Ramos (cell line): ENCODE data around the gene MINDY3.
"Not testable (repeated sequence)": the region's sequence is repeated elsewhere in the genome, so short reads cannot be mapped to it uniquely, and the experiment has no call there.

Experiments
- in situ Hi-C: fragments of 300-500 bp; cut with MboI; formaldehyde crosslinking; loops from one replicate; pipeline ENCODE4 v1.14.3; 2022; ENCODE audit warnings: low sequenced_read_pairs; ENCODE audit not compliant: unreplicated experiment

The MINDY3 gene

GRCh38 chr10:15858861-15859281 lies 1.4 kb downstream of the MINDY3 start:
- in situ Hi-C loops, result no loop called here

DNA sequence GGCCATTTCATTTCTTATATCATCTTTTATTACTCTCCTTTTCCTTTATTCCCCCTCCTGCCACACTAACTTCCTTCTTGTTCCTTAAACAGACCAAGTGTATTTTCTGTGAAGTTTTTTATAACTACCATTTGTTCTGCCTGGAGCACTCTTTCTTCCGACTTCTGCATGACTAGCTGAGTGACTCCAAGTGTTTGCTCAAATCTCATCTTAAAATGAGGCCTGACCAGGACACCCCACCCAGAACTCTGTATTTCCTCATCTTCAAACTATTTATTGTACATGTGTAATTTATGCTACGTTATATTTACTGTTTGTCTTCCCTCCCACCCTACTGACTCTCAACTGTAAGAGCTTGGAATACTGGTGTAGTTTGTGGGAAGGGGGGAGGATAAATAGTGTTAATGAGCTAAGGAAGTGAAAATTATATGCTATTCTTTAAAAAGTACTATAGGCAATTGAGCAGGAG lies 3.2 kb downstream of the MINDY3 start:
- in situ Hi-C loops, result no loop called here

GRCh38 chr10:15856328-15857015 lies 3.8 kb downstream of the MINDY3 start:
- in situ Hi-C loops, result no loop called here

- in situ Hi-C loops, result no loop called here
These were observed 6.5 kb downstream of the MINDY3 start for GRCh38 chr10:15853800-15854199.

GRCh38 chr10:15852111-15852557 lies 8.2 kb downstream of the MINDY3 start:
- in situ Hi-C loops, result no loop called here

DNA sequence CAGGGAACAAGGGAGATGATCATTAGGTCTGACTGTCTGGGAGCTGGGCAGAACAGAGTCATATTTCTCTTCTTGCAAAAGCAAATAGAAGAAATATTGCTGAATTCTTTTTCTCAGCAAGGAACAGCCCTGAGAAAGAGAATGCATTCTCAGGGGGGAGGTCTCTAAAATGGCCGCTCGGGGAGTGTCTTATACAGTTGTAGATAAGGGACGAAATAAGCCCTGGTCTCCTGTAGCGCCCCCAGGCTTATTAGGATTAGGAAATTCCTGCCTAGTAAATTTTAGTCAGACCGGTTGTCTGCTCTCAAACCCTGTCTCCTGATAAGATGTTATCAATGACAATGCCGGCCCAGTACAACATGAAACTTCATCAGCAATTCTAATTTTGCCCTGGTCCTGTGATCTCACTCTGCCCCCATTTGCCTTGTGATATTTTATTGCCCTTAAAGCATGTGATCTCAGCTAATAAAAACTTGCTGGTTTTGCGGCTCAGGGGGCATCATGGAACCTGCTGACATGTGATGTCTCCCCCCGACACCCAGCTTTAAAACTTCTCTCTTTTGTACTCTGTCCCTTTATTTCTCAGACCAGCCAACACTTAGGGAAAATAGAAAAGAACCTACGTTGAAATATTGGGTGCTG lies 9.8 kb downstream of the MINDY3 start:
- in situ Hi-C loops, result not testable (repeated sequence)

GRCh38 chr10:15849316-15849715 lies 11.0 kb downstream of the MINDY3 start:
- in situ Hi-C loops, result no loop called here

GRCh38 chr10:15847481-15847880 lies 12.8 kb downstream of the MINDY3 start:
- in situ Hi-C loops, result no loop called here

DNA sequence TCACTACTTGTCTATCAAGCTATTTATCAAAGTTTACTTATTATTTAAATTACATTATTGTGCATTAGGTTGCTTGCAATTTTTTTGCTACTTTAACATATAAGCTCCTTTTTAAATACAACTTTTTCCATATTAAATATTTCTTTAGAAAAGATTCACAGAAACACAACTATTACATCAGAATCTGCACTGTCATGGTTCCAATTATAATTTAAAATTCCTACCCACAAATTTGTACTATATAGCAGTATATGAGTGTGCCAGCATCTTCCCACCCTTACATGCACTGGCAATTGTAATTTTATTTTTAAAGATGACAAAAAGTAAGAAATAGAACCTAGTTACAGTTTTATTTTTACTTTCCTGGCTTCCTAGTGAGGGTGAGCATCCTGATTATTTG lies 15.8 kb downstream of the MINDY3 start:
- in situ Hi-C loops, result no loop called here

- in situ Hi-C loops, result no loop called here
These were observed 16.6 kb downstream of the MINDY3 start for GRCh38 chr10:15843695-15844094.

DNA sequence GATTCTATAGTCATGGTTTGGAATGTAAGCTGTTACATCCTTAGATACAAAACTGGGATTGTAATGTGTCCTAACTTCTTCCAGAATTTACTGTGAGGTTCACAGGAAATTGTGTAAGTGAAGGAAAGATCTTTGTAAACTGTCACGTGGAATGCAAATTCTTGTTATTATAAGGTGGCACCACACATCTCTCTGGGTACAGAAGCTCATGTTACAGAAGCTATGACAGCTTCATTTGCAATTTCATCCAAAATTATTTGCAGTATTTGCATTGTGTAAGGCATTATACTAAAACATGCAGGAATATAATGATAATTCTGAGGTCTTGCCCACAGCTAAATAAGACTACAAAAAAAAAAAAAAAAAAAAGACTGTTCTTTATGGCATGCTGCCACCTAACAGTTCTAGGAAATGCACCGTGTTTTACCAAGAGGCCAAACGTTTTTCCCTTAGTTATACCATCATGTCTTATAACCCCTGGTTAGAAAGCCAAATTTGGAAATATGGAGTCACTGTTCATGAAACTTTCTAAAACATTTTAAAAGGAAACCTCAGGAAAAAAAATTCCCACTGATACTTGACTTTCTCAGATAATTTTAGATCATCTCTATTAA lies 17.6 kb downstream of the MINDY3 start:
- in situ Hi-C loops, result no loop called here

- in situ Hi-C loops, result no loop called here
These were observed 18.6 kb downstream of the MINDY3 start for GRCh38 chr10:15841696-15842095.

- in situ Hi-C loops, result no loop called here
These were observed 23.5 kb downstream of the MINDY3 start for GRCh38 chr10:15836807-15837206.

GRCh38 chr10:15829495-15829894 lies 30.8 kb downstream of the MINDY3 start:
- in situ Hi-C loops, result no loop called here

GRCh38 chr10:15824498-15824897 lies 35.8 kb downstream of the MINDY3 start:
- in situ Hi-C loops, result no loop called here

DNA sequence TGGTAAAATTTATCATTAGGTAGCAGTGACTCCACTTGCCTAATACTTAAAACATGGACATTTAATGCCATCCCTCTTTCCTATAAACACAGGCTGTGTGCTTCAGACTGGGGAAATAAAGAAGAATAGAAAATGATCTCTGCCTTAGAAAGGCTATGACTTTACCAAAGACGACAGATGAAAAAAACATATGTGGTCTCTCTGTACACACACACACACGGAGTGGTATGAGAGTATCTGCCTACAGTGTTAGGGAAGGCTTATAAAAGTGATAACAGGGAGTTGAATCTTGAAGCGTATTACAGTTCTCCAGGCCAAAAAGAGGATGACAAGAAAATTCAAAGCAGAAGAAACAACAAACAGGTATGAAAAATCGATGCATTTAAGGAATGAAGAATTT lies 38.2 kb downstream of the MINDY3 start:
- in situ Hi-C loops, result no loop called here

- in situ Hi-C loops, result no loop called here
These were observed 39.1 kb downstream of the MINDY3 start for GRCh38 chr10:15821046-15821683.

DNA sequence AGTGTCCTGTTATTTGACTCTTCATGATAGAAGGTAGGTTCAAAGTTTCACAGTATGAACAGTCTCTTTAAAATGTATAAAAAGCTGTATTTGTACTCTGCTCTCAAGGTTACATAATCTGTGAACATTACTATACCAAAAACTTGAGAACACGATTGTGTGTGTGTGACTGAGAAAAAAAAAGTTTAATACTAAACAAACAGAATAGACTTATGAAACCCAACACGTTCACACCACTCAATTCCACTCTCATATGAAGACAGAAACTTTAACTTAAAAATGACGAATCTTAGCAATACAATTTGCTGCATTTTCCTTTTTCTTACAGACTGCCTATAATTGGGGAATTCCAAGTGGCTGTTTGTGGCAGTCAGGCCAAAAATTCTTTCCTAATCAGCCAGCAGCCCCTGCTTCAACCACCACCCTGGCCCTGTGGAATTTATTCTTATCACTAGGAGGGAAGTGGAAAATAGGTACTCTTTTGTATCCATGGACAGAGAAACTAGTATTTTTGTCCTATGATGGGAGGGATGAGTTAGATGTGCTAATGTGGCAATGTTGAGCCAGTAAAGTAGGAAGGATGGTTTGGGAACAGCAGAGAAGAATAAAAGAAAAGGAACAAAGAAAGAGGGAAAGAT lies 42.8 kb downstream of the MINDY3 start:
- in situ Hi-C loops, result no loop called here

DNA sequence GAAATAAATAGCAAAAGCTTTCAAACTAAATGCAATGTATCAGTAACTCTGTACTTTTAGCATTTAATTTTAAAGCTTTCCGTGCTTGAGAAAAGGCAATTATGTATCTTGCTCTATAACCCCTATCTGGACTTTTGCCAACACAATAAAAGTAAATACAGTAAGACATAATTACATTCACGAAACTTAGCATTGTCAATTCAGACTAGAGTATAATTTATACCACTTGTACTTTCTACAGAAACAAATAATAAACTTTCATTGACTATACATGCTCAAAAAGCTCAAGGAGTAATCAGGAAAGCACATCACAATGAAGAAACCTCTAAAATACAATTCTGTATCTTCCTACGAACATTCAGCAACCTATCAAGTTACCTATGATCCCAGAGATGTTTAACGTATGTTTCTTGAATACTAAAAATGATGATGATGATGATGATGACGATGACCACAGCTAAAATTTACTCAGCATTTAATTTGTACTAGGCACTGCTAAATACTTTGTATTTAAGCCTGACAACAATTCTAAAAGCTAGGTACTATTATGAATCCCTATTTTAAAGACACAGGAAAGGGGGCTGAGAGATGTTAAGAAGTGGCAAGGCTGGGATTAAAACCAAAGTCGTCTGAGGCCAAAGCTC lies 44.9 kb downstream of the MINDY3 start:
- in situ Hi-C loops, result no loop called here

DNA sequence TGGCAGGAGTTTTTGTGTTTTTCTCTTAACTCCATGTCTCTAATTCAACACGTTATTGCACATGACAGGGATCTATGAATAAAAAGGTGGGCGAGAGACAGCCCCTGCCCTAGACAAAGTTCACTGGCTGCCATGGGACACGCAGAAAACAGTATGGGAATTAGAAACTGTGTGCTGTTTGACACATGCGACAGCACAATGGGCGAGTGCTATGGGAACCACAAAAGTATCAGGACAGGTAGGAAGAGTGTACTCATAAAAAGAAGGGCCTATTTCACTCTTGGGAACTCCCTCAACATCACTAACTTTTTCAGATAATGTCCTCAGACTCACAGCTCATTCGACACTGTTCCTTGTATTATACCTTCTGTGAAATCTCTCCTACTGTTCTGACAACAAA lies 45.7 kb downstream of the MINDY3 start:
- in situ Hi-C loops, result no loop called here
